Measurements from ENCODE around the gene LRIG1. TPM values are rescaled to one million over a fixed set of nuclear protein-coding genes. Genes with fewer than 3 reads are reported as not detected.
A peak's percentile ranks its signal among the peaks of the same experiment; 100 is the strongest.

Gene LRIG1
- total and polyA plus RNA-seq, 2 donors (not counting 1 experiment from before 2014, with no cell fraction given) = 27.9 to 104 TPM

DNA sequence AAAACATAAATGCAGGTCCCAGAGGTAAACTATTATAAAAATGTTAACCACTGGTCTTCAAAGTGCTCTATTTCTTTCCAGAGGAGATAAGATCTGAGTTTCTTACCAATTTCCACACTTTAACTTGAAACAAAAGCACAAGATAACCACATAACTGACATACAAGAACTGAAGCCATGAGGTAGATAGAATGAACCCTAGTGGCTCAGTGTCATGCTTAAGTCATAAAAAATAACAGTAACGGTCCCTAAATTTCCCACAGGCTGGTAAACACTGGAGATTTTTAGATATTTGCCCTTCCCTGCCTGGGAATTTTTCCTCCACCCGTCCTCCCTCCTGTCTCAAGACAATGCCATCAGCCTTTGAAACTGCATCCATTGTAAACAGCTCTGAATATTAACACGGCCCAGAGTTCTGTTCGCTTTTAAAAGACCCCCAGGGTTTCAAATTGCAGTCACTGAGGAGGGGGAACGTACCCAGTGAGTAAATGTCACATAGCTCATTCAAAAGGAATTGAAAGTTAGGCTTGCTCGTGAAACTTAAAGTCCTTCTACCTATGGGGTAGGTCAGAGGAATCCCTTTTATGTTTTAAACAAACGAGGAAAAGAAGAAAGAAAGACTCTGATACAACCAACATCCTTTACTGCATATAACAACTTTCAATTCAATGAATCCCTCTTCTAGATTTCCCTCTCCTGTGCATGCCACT lies 5.7 kb downstream of the LRIG1 start:
- Histone ChIP-seq H3K4me3 (replicated peaks in 1 of 4; ENCODE audit: control extremely low read depth in 1 of 4, insufficient read depth in 1 of 4, low read depth in 3 of 4, low read length in 4 of 4) (peak overlapping the region in 1 of 4 experiments; percentile 31), H3K9me3 (ENCODE audit: control insufficient read depth, insufficient read depth, low read depth, low read length) (no peaks in the 10 kb centered on the region), H3K9ac (ENCODE audit: insufficient read depth, low read length) (no peak overlapping the region), H3K36me3 (ENCODE audit: control insufficient read depth, insufficient read depth, low read length) (no peaks in the 10 kb centered on the region), H3K4me2 (ENCODE audit: extremely low read depth, insufficient read depth, low read length) (peak overlapping the region; percentile 27), H3K27me3 (ENCODE audit: control insufficient read depth, insufficient read depth, low read length) (no peaks in the 10 kb centered on the region), H2AFZ (ENCODE audit: low read length) (no peak overlapping the region), H4K20me1 (ENCODE audit: control insufficient read depth, extremely low read depth, insufficient read depth, low read length) (no peaks in the 10 kb centered on the region), H3K27ac (ENCODE audit: insufficient read depth, low read length) (no peak overlapping the region), H3K4me1 (ENCODE audit: control insufficient read depth, extremely low read depth, insufficient read depth, low read length) (peaks cover 2% of the 10 kb centered on the region), H3K79me2 (ENCODE audit: control insufficient read depth, insufficient read depth, low read length) (peaks cover 50% of the 10 kb centered on the region)
- peak in 1 of 2 donors; percentile 82 for DNase-seq (ENCODE audit: low read depth in 2 of 2)
- TF ChIP-seq, protein P1, sequence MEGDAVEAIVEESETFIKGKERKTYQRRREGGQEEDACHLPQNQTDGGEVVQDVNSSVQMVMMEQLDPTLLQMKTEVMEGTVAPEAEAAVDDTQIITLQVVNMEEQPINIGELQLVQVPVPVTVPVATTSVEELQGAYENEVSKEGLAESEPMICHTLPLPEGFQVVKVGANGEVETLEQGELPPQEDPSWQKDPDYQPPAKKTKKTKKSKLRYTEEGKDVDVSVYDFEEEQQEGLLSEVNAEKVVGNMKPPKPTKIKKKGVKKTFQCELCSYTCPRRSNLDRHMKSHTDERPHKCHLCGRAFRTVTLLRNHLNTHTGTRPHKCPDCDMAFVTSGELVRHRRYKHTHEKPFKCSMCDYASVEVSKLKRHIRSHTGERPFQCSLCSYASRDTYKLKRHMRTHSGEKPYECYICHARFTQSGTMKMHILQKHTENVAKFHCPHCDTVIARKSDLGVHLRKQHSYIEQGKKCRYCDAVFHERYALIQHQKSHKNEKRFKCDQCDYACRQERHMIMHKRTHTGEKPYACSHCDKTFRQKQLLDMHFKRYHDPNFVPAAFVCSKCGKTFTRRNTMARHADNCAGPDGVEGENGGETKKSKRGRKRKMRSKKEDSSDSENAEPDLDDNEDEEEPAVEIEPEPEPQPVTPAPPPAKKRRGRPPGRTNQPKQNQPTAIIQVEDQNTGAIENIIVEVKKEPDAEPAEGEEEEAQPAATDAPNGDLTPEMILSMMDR (conservative IDR thresholded peaks at IDR 0.05 in 1 of 2, IDR thresholded peaks at IDR 0.05 in 1 of 2; ENCODE audit: low read depth in 1 of 2, low read length in 2 of 2) = no peak
- no peak for TF ChIP-seq EZH2 (IDR thresholded peaks at IDR 0.05; ENCODE audit: low read length, missing control alignments)

DNA sequence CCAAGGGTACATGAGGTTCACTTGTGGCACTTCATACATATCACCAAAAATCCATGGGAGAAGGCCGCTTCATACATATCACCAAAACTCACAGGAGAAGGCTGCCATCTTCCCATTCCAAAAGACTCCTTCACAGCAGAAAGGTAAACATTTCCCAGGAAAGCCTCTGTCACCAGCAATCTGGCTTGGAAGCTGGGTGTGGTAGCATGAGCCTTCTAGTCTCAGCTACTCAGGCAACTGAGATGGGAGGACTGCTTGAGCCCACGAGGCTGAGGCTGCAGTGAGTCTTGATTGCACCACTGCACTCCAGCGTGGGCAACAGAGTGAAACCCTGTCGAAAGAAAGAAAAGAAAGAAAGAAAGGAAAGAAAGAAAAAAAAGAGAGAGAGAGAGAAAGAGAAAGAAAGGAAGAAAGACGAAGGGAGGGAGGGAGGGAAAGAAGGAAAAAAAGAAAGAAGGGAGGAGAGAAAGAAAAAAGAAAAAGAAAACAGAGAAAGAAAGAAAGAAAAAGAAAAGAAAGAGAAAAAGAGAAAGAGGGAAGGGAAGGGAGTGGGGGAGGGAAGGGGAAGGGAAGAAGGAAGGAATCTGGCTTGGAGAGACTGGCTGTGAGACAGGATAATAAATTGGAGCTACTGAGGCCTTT lies 7.2 kb downstream of the LRIG1 start:
- H3K9ac ChIP-seq (ENCODE audit: insufficient read depth, low read length) = no peak overlapping the region
- H3K27ac ChIP-seq (ENCODE audit: insufficient read depth, low read length) = no peak overlapping the region
- peaks cover 6% of the 10 kb centered on the region for H3K4me1 ChIP-seq (ENCODE audit: control insufficient read depth, extremely low read depth, insufficient read depth, low read length)
- H3K4me2 ChIP-seq (ENCODE audit: extremely low read depth, insufficient read depth, low read length) = no peak overlapping the region
- H2AFZ ChIP-seq (ENCODE audit: low read length) = no peak overlapping the region
- H3K4me3 ChIP-seq (replicated peaks in 1 of 4; ENCODE audit: control extremely low read depth in 1 of 4, insufficient read depth in 1 of 4, low read depth in 3 of 4, low read length in 4 of 4) = no peak overlapping the region
- no peaks in the 10 kb centered on the region for H3K9me3 ChIP-seq (ENCODE audit: control insufficient read depth, insufficient read depth, low read depth, low read length)
- no peaks in the 10 kb centered on the region for H4K20me1 ChIP-seq (ENCODE audit: control insufficient read depth, extremely low read depth, insufficient read depth, low read length)
- peaks cover 44% of the 10 kb centered on the region for H3K79me2 ChIP-seq (ENCODE audit: control insufficient read depth, insufficient read depth, low read length)
- DNase-seq (ENCODE audit: low read depth in 2 of 2) = no peak
- H3K27me3 ChIP-seq (ENCODE audit: control insufficient read depth, insufficient read depth, low read length) = no peaks in the 10 kb centered on the region
- no peaks in the 10 kb centered on the region for H3K36me3 ChIP-seq (ENCODE audit: control insufficient read depth, insufficient read depth, low read length)
- TF ChIP-seq, protein P1 (conservative IDR thresholded peaks at IDR 0.05 in 1 of 2, IDR thresholded peaks at IDR 0.05 in 1 of 2; ENCODE audit: low read depth in 1 of 2, low read length in 2 of 2) = no peak

DNA sequence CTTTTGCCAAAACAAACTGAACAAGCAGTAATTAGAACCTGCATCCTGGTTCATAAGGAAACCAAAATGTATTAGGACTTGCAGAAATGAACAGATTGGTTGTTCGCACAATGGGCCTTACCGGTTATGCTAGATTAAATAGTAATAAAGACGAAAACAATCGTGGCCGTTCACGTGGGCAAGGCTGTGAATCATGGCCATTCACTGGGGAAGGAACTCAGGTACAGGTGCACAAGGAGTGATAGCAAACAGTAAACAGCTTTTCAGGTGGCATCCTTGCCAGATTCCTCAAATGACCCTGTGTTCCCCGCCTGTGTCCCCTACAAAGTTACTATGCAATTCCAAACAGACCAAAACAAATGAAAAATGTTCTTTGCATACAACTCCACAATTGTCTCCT lies 8.2 kb downstream of the LRIG1 start:
- no peak for TF ChIP-seq EZH2 (IDR thresholded peaks at IDR 0.05; ENCODE audit: low read length, missing control alignments)
- TF ChIP-seq, protein P1 (conservative IDR thresholded peaks at IDR 0.05 in 1 of 2, IDR thresholded peaks at IDR 0.05 in 1 of 2; ENCODE audit: low read depth in 1 of 2, low read length in 2 of 2) = no peak
- Histone ChIP-seq H3K27me3 (ENCODE audit: control insufficient read depth, insufficient read depth, low read length) (no peaks in the 10 kb centered on the region), H3K9me3 (ENCODE audit: control insufficient read depth, insufficient read depth, low read depth, low read length) (no peaks in the 10 kb centered on the region), H4K20me1 (ENCODE audit: control insufficient read depth, extremely low read depth, insufficient read depth, low read length) (no peaks in the 10 kb centered on the region), H3K79me2 (ENCODE audit: control insufficient read depth, insufficient read depth, low read length) (peaks cover 38% of the 10 kb centered on the region), H3K36me3 (ENCODE audit: control insufficient read depth, insufficient read depth, low read length) (no peaks in the 10 kb centered on the region), H3K4me2 (ENCODE audit: extremely low read depth, insufficient read depth, low read length) (no peak overlapping the region), H3K4me1 (ENCODE audit: control insufficient read depth, extremely low read depth, insufficient read depth, low read length) (peaks cover 7% of the 10 kb centered on the region), H3K27ac (ENCODE audit: insufficient read depth, low read length) (no peak overlapping the region), H3K4me3 (replicated peaks in 1 of 4; ENCODE audit: control extremely low read depth in 1 of 4, insufficient read depth in 1 of 4, low read depth in 3 of 4, low read length in 4 of 4) (no peak overlapping the region), H3K9ac (ENCODE audit: insufficient read depth, low read length) (no peak overlapping the region), H2AFZ (ENCODE audit: low read length) (no peak overlapping the region)
- DNase-seq (ENCODE audit: low read depth in 2 of 2) = no peak
